Neural crest cell (in vitro differentiated cells): ENCODE results near the gene RANBP17. TPM values are rescaled to one million over a fixed set of nuclear protein-coding genes. Genes with fewer than 3 reads are reported as not detected.

Experiments
- DNase-seq: peaks from one replicate; pipeline ENCODE4 v3.0.0; 2021; ENCODE audit warnings: low read depth, mixed read lengths, low spot score
- H3K27ac Mint-ChIP-seq: one replicate; pipeline ENCODE4 v1.8.0; 2021; ENCODE audit warnings: mild to moderate bottlenecking, mixed read lengths; ENCODE audit not compliant: unreplicated experiment
- H3K27me3 Mint-ChIP-seq: 2 replicates; pipeline ENCODE4 v1.8.0; 2021; ENCODE audit warnings: low read depth, mild to moderate bottlenecking, mixed read lengths
- H3K36me3 Mint-ChIP-seq: 2 replicates; pipeline ENCODE4 v1.8.0; 2021; ENCODE audit warnings: low read depth, mild to moderate bottlenecking, mixed read lengths
- H3K4me1 Mint-ChIP-seq: 2 replicates; pipeline ENCODE4 v1.8.0; 2021; ENCODE audit warnings: mixed read lengths
- H3K4me3 Mint-ChIP-seq: one replicate; pipeline ENCODE4 v1.8.0; 2021; ENCODE audit warnings: mild to moderate bottlenecking, mixed read lengths
- H3K9me3 Mint-ChIP-seq: 2 replicates; pipeline ENCODE4 v1.8.0; 2021; ENCODE audit warnings: mixed read lengths
- total RNA-seq: library from RNA; stranded (reverse); gene quantifications from 2 replicates; pipeline ENCODE4 v1.2.1, GENCODE V29; 2021
- TF ChIP-seq, protein P1 (sequence below): fragments of 200-600 bp; sonication (generic); conservative IDR thresholded peaks from 2 replicates; pipeline ENCODE4 v1.5.0; 2021; ENCODE audit warnings: antibody characterized with exemption, mild to moderate bottlenecking

The RANBP17 gene
- total RNA-seq, 1 donor from 2014 or later = 26.9 TPM

- Mint-ChIP-seq H3K36me3 (no peaks in the 10 kb centered on the region), H3K4me3 (no peak overlapping the region), H3K27me3 (peaks cover 14% of the 10 kb centered on the region), H3K27ac (no peak overlapping the region), H3K4me1 (no peaks in the 10 kb centered on the region), H3K9me3 (no peaks in the 10 kb centered on the region)
- TF ChIP-seq, protein P1, sequence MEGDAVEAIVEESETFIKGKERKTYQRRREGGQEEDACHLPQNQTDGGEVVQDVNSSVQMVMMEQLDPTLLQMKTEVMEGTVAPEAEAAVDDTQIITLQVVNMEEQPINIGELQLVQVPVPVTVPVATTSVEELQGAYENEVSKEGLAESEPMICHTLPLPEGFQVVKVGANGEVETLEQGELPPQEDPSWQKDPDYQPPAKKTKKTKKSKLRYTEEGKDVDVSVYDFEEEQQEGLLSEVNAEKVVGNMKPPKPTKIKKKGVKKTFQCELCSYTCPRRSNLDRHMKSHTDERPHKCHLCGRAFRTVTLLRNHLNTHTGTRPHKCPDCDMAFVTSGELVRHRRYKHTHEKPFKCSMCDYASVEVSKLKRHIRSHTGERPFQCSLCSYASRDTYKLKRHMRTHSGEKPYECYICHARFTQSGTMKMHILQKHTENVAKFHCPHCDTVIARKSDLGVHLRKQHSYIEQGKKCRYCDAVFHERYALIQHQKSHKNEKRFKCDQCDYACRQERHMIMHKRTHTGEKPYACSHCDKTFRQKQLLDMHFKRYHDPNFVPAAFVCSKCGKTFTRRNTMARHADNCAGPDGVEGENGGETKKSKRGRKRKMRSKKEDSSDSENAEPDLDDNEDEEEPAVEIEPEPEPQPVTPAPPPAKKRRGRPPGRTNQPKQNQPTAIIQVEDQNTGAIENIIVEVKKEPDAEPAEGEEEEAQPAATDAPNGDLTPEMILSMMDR = no peak
- no peak for DNase-seq
Measured at GRCh38 chr5:171344936-171345608, 483.3 kb downstream of the RANBP17 start.

Other genes starting within 250 kb of the RANBP17 start
- gene GABRP, start 78.3 kb upstream of the RANBP17 start, total RNA-seq = not detected in 2 replicates